Epithelial cell of alveolus of lung (primary cell): Measurements from ENCODE around the gene ERGIC3. TPM values are rescaled to one million over a fixed set of nuclear protein-coding genes. Genes with fewer than 3 reads are reported as not detected.

ENCODE experiments used
- total RNA-seq: library from RNA; depleted of rRNA; stranded (reverse); fragments of >200 nt; gene quantifications from 2 replicates; pipeline ENCODE4 v1.2.1, GENCODE V29; 2015

The ERGIC3 gene
- total RNA-seq: 271 and 311 TPM in 2 replicates

GRCh38 chr20:35541783-35542662, at the start of gene ERGIC3:
Gene ERGIC3, plus strand, starts transcription at chr20:35542078. Its CDS starts 20 bp downstream, at chr20:35542098.

GRCh38 chr20:35529552-35529951, 12.3 kb upstream of the ERGIC3 start, which contains the start of gene C20orf173:
Gene C20orf173, minus strand, starts transcription at chr20:35529652. Its CDS starts 279 bp downstream, at chr20:35529373.

Other genes starting within 250 kb of the ERGIC3 start
- not detected in 2 replicates for gene FAM83C, start 249.7 kb upstream of the ERGIC3 start, total RNA-seq
- 24.0 and 45.8 TPM in 2 replicates for gene UQCC1, start 130.1 kb upstream of the ERGIC3 start, total RNA-seq
- 1.7 and 4.3 TPM in 2 replicates for gene GDF5, start 103.8 kb upstream of the ERGIC3 start, total RNA-seq
- gene CEP250, start 86.5 kb upstream of the ERGIC3 start, total RNA-seq: 16.5 and 20.8 TPM in 2 replicates
- not detected in 2 replicates for gene C20orf173, start 12.4 kb upstream of the ERGIC3 start, total RNA-seq
- gene SPAG4, start 73.8 kb downstream of the ERGIC3 start, total RNA-seq: 23.7 and 31.5 TPM in 2 replicates
- gene CPNE1, start 122.8 kb downstream of the ERGIC3 start, total RNA-seq: 138 and 198 TPM in 2 replicates
- 31.9 and 41.3 TPM in 2 replicates for gene RBM12, start 122.8 kb downstream of the ERGIC3 start, total RNA-seq
- 26.5 and 28.0 TPM in 2 replicates for gene NFS1, start 157.3 kb downstream of the ERGIC3 start, total RNA-seq
- 335 and 561 TPM in 2 replicates for gene ROMO1, start 157.3 kb downstream of the ERGIC3 start, total RNA-seq
- 104 and 206 TPM in 2 replicates for gene RBM39, start 200.2 kb downstream of the ERGIC3 start, total RNA-seq
- gene PHF20, start 229.9 kb downstream of the ERGIC3 start, total RNA-seq: 26.5 and 39.3 TPM in 2 replicates